ENCODE results near the gene SERPINA10. TPM values are rescaled to one million over a fixed set of nuclear protein-coding genes. Genes with fewer than 3 reads are reported as not detected.

SERPINA10 gene
- total and polyA plus RNA-seq, 11 donors, result not detected

GRCh38 chr14:94288610-94289465 is 4.2 kb downstream of the SERPINA10 start:
- Histone ChIP-seq H3K27ac (no peak overlapping the region), H3K4me3 (no peak overlapping the region), H3K27me3 (peaks cover 0 to 5% (median 0%) of the 10 kb centered on the region in 9 donors), H3K36me3 (no peaks in the 10 kb centered on the region), H3K4me1 (no peaks in the 10 kb centered on the region), H3K9me3 (no peaks in the 10 kb centered on the region)
- intact Hi-C loops (cut with DNase I), result no loop called here
- DNase-seq, result no peak
- ATAC-seq, result peak in 1 of 4 donors; percentile 32
- 45 to 65% (median 57%) methylated on average over 14 of the region's 14 CpGs for WGBS, 4 donors
- TF ChIP-seq CTCF (IDR thresholded peaks at IDR 0.05), result no peak
- no peak for TF ChIP-seq POLR2A (IDR thresholded peaks at IDR 0.05)

- H3K27ac ChIP-seq, result no peak overlapping the region
- H3K27me3 ChIP-seq, result peaks cover 0 to 4% (median 0%) of the 10 kb centered on the region in 9 donors
- no peak overlapping the region for H3K4me3 ChIP-seq
- H3K4me1 ChIP-seq, result no peaks in the 10 kb centered on the region
- no peaks in the 10 kb centered on the region for H3K36me3 ChIP-seq
- ATAC-seq, result no peak
- intact Hi-C loops (cut with DNase I), result no loop called here
- TF ChIP-seq CTCF (IDR thresholded peaks at IDR 0.05) (no peak), POLR2A (IDR thresholded peaks at IDR 0.05) (no peak)
- H3K9me3 ChIP-seq, result no peaks in the 10 kb centered on the region
- no peak for DNase-seq
Observed at GRCh38 chr14:94285158-94285557, 7.9 kb downstream of the SERPINA10 start.

GRCh38 chr14:94284221-94284620 is 8.8 kb downstream of the SERPINA10 start:
- no peak overlapping the region for H3K27ac ChIP-seq
- H3K4me1 ChIP-seq, result no peaks in the 10 kb centered on the region
- H3K36me3 ChIP-seq, result no peaks in the 10 kb centered on the region
- 74 to 80% (median 78%) methylated on average over 2 of the region's 2 CpGs for WGBS, 4 donors
- H3K4me3 ChIP-seq, result no peak overlapping the region
- no peak for ATAC-seq
- intact Hi-C loops (cut with DNase I), result no loop called here
- no peaks in the 10 kb centered on the region for H3K9me3 ChIP-seq
- TF ChIP-seq POLR2A (IDR thresholded peaks at IDR 0.05) (no peak), CTCF (IDR thresholded peaks at IDR 0.05) (no peak)
- peaks cover 0 to 3% (median 0%) of the 10 kb centered on the region in 9 donors for H3K27me3 ChIP-seq
- no peak for DNase-seq

- ATAC-seq, result no peak
- no peaks in the 10 kb centered on the region for H3K36me3 ChIP-seq
- H3K4me1 ChIP-seq, result no peaks in the 10 kb centered on the region
- H3K27ac ChIP-seq, result no peak overlapping the region
- intact Hi-C loops (cut with DNase I), result no loop called here
- TF ChIP-seq CTCF (IDR thresholded peaks at IDR 0.05), result no peak
- no peak for TF ChIP-seq POLR2A (IDR thresholded peaks at IDR 0.05)
- no peaks in the 10 kb centered on the region for H3K27me3 ChIP-seq
- no peak for DNase-seq
- H3K9me3 ChIP-seq, result no peaks in the 10 kb centered on the region
- H3K4me3 ChIP-seq, result no peak overlapping the region
- WGBS, 4 donors, result 82 to 86% (median 85%) methylated on average over 2 of the region's 2 CpGs
Observed at GRCh38 chr14:94282991-94283723, 9.9 kb downstream of the SERPINA10 start.

Data from heart left ventricle (tissue), 16 donors.